NCI-H146 treated with DMSO at 0.1 percent for 48 hours (cell line): ENCODE measurements around the gene NOX3.
A peak's percentile ranks its signal among the peaks of the same experiment; 100 is the strongest.
"Not testable (repeated sequence)": the region's sequence is repeated elsewhere in the genome, so short reads cannot be mapped to it uniquely, and the experiment has no call there.

Experiments used
- DNase-seq: peaks from one replicate; lab custom pipeline; 2025; ENCODE audit not compliant: unreplicated experiment; lab: John Stamatoyannopoulos, UW

NOX3 gene

DNA sequence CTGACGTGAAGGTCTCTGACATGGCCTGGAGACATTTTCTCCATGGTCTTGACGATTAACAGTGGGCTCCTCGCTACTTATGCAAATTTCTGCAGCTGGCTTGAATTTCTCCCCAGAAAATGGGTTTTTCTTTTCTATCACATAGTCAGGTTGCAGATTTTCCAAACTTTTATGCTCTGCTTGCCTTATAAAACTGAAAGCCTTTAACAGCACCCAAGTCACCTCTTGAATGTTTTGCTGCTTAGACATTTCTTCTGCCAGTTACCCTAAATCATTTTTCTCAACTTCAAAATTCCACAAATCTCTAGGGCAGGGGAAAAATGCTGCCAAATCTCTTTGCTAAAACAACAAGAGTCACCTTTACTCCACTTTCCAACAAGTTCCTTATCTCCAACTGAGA lies 12.9 kb upstream of the NOX3 start:
- DNase-seq: not testable (repeated sequence)

DNA sequence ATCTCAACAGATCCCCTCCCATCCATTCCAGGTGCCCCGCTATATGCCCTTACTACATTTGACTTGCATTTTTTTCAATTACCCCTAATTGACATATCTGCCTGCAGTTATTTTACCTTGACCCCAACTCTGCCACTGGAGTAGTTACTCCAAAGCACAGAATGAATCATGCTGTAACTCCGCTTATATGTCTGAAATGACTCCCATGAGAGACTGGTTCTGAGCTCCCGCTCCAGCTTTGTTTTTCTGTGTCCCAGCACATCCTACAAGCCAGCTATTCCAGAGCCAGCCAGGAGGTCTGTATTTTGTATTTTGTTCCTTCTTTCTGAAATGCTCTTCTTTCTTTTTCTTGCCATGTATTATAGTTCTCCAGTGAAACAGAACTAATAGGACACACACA lies 10.9 kb upstream of the NOX3 start:
- no peak for DNase-seq

- DNase-seq: no peak
Measured at GRCh38 chr6:155461556-155461955, 5.9 kb upstream of the NOX3 start.

DNA sequence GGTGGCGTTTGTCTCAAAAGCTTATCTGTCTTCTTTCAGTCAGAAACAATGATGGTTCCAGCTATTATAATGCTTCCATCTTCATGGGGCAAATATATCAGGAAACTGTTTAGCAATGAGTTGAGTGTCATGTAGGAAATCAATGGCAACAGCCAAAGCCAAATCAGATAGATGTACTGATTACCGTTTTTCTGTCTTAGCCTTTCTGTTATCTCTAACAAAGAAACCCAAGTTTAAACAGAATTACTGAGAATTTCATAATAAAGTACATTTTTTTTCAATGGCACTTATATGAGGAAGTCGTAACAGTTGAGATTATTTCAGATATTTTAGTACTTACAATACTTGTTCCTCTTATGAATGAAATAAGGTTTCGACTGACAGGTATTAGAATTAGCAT lies 1.2 kb downstream of the NOX3 start:
- DNase-seq: no peak

GRCh38 chr6:155454008-155454407 lies 1.6 kb downstream of the NOX3 start:
- DNase-seq: no peak

- no peak for DNase-seq
Measured at GRCh38 chr6:155452576-155452975, 3.1 kb downstream of the NOX3 start.

DNA sequence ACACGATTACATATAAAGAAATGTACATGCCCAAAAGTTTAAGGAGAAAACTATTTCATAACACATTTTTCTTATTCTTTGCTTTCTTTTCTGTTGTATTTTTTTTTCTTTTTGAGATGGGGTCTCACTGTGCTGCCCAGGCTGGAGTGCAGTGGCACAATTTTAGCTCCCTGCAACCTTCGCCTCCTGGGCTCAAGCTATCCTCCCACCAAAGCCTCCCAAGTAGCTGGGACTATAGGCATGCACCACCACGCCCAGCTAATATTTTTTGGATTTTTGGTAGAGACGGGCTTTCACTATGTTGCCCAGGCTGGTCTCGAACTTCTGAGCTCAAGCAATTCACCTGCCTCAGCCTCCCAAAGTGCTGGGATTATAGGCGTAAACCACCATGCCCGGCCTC lies 4.1 kb downstream of the NOX3 start:
- not testable (repeated sequence) for DNase-seq

GRCh38 chr6:155450240-155450581 lies 5.4 kb downstream of the NOX3 start:
- DNase-seq: peak; percentile 44

- peak; percentile 97 for DNase-seq
Measured at GRCh38 chr6:155449450-155450239, 6.0 kb downstream of the NOX3 start.

- DNase-seq: peak; percentile 93
Measured at GRCh38 chr6:155448668-155449449, 6.8 kb downstream of the NOX3 start.

DNA sequence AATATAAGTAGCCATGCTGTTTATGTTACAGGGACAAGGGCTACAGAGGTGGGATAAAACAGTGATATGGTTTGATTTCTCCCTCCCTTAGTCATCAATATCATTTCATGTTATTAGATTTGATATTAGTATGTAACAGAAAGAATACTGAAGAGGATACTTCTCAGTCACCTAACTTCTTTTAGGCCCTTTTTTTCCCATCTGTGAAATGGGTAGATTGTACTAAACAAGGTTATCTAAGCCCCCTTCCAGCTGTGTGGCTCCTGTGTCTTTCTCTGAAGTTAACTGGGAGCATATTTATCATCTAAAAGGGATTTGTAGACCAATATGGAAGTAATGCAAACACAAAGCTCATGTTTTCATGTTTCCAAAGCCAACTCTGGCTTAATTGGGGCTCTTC lies 7.7 kb downstream of the NOX3 start:
- DNase-seq: no peak

- DNase-seq: no peak
Measured at GRCh38 chr6:155444952-155445903, 10.4 kb downstream of the NOX3 start.

- DNase-seq: no peak
Measured at GRCh38 chr6:155444120-155444917, 11.3 kb downstream of the NOX3 start.

GRCh38 chr6:155443168-155443567 lies 12.5 kb downstream of the NOX3 start:
- DNase-seq: no peak

DNA sequence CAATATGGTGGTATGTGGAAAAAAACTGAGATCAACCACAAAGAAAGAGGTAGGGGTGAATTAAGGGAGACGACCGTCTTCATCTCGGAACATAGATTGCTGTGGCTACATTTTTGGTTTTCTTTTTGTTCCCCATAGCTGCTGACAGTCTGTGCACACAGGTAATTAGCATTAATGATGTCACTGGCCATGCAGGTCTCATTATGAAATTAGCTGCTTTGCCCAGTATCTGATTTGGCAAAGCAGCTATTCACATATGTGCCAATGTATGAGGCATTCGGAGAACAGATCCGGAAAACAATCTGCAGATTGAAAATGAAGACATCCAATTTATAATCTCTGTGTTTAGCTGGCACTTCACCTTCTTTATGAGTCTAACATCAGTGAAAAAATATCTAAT lies 13.1 kb downstream of the NOX3 start:
- DNase-seq: no peak

DNA sequence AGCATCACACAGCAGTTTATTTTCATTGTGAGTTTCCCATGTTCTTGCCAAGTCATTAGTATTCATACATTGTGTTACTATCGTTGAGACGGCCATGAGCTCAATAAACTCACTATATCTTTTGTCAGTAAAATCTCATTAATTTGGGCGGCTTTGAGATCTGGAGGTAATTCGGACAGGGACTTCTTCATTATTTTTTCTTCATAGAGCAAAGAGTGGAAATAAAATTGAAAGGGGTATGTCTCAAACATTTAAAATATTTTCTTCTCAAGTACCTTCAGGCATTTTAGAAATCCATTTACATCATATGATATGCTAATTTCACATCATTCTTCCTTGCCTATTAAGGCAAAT lies 14.6 kb downstream of the NOX3 start:
- no peak for DNase-seq

DNA sequence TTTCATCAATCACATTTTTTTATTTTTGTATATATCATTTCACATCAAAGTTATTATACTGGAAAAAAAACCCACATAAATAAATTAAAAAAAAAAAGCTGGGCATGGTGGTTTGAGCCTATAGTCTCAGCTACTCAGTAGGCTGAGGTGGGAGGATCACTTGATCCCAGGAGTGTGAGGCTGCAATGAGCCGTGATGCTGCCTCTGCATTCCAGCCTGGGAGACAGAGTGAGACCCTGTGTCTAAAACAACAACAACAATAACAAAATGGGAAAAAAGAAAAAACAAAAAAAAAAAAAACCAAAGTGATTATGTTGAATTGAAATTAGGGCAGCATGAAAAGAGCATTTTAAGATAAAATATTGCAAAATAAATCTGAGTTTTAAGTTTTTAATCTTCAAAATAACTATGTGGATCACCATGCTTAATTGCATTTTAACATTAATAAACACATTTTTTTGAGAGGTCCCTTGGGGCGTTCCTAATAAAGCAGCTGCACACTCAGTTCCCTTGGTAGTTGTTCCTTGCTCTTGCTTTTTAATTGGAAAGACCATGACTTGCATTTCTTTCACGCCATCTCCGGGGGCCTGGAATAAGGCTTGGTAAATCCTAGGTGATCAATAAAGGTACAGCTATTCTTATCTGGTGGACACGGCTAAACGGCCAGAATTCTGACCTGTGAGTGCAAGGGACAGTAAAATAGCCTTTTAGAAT lies 15.1 kb downstream of the NOX3 start:
- no peak for DNase-seq

DNA sequence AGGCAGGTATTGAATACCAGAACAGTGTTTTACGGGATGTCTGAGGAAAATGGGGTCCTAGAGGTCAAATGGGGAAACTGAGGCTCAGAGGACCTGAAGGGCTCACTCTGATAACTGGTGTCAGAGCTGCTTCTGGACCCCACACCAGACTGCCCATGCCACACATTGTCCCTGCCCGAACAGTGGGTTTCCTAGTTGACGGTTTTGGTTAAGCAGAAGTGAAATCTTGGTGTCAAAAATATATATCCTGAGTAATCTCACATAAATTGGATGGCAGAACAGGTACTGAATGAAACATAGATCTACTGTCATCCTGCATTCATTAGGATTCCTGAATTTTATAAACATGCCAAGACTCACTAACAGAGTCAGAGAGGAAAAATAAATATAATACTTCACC lies 16.3 kb downstream of the NOX3 start:
- DNase-seq: no peak

DNA sequence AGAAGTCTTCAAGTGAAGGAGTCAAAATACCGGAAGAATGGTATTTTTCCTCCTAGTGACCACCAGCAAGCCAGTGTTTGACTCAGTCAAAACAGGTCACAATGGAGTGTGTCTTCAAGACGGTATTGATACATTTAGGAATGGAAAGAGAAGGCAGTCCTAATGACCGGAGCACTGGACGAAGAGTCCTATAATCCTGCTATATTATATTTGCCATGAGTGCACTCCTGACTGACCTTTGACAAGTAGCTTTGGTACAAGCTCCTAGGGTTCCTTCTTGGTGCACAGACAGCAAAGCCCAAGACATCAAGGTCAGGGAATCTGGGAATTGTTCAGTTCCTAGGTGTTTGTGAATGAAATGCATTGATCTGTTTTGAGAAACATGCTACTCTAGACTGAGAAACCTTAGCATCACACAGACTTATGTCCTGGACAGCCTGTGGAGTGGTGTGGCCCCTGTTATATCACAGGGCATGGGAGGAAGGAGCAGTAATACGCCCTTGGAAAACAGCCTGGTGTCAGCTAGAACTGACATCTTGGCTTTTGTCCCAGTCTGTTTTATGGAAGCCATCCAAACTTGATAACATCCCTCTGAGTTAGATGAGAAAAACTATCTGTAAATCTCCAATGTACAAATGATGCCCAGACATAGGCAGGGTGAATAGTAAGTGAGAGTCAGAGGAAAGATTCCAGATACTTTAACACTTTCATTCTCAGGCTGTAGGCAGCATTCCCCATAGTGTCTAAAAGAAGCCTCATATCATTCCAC lies 18.5 kb downstream of the NOX3 start:
- DNase-seq: no peak
